ENCODE data around the gene FANCI.
"Not testable (repeated sequence)": the region's sequence is repeated elsewhere in the genome, so short reads cannot be mapped to it uniquely, and the experiment has no call there.

The FANCI gene

DNA sequence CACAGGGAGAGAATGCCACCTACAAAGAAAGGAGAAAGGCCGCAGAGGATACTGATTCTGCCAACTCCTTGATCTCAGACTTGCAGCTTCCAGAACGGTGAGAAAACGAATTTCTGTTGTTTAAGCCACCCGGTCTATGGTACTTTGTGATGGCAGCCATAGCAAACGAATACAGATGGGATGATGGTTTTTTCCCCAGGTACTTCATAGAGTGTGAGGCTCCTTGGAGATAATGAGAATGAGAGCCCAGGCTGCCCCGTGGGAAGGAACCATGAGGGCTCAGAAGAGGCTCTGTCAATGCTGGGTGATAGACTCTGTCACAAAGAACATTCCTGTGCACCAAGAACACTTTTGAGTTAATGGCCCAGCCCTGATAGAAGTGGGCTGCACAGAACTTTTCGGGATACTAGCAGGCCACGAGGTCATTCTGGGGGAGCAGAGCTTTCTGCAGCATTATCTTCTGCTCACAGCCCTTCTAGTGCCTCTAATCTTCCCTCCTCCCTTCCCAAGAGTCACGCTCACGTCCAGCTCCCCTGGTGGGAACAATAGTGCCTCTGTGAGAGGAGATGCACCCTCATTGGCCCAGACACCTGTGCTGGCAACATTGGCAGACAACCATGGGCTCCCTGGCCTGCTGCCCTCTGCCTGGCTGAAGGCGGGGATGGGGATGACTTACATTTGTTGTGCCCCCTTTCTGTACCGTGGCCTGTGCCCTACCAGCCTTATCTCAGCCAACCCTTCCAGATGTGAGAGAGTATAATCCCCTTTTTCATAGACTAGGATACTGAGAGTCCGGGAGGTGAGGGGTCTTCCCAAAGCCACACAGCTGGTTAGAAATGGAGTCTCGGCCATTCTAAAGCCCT is 17.2 kb upstream of the FANCI start:
- no peak for DNase-seq

DNA sequence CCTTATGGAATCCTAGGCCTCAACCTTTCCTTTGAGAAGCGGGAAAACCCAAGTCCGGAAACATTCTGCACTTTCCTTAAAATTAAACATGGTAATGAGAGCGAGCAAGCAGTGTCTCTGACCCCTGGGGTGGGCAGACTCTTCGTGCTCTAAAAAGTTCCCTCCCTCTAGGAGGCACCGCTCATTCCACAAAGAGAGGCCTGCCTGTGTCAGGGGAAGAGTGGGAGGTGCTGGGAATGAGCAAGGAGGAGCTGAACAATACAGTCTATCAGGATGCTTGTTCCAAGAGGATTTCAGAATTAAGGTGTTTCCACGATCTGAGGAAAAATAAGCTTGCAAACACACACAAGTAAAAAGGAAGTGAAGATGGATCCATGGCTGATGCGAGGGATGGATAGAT is 16.4 kb upstream of the FANCI start:
- no peak for DNase-seq

DNA sequence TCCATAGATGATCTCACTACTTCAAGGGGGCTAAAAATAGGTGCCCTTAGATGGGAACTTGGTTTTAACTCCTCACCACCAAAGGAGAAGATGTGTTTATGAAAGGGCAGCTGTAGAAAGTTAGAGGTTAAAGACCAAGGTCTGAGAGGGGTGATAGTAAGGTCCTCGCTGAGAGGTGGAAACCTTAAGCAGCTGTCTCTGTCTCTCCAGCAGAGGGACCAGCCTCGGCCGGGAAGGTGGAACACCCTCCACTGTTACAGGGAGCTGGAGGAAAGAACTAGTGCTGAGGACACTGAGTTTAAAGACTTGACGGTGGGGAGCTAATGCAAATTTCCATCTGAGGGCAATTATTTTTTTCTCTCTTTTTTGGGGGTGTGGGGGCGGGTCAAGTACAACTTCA is 13.5 kb upstream of the FANCI start:
- DNase-seq: no peak

DNA sequence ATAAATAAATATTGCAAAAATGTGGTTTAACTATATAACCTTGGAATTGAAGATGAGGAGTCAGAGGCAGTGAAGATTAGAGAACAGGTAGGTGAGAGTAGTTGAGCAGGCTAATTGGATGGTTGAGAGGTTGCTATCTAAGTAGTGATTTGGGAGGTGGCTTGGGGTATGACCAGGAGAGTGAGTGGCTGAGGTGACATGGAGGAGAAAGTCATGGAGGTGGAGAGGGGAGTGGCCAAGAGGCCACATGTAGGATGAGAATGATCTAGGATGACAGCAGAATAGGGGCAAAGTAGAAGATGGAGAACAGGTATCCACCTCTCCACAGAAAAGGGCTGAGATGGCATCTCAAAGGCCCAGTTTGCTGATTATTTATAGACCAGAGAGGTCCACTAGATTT is 11.9 kb upstream of the FANCI start:
- DNase-seq: no peak

DNA sequence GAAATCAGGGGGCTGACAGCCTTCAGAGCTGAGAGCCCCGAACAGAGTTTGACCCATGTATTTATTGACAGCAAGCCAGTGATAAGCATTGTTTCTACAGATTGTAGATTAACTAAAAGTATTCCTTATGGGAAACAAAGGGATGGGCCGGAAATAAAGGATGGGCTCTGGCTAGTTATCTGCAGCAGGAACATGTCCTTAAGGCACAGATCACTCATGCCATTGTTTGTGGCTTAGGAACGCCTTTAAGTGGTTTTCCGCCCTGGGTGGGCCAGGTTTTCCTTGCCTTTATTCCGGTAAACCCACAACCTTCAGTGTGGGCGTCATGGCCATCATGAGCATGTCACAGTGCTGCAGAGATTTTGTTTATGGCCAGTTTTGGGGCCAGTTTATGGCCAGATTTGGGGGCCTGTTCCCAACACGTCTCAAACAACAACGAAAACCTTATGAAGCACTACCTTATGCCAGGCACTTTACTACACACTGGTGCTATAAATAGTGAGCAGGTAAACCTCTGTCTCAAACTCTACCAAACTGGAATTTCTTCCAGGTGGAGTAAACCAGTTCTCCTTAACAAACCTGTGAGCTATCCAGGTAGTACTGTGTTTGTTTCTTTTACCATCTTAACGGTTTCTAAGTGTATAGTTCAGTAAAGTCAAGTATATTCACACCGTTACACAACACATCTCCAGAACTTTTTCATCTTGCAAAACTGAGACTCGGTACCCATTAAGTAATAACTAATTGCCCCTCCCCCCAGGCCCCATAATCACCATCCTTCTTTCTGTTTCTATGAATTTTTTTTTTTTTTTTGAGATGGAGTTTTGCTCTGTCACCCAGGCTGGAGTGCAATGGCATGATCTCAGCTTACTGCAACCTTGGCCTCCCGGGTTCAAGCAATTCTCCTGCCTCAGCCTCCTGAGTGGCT is 3.6 kb upstream of the FANCI start:
- DNase-seq: not testable (repeated sequence)

DNA sequence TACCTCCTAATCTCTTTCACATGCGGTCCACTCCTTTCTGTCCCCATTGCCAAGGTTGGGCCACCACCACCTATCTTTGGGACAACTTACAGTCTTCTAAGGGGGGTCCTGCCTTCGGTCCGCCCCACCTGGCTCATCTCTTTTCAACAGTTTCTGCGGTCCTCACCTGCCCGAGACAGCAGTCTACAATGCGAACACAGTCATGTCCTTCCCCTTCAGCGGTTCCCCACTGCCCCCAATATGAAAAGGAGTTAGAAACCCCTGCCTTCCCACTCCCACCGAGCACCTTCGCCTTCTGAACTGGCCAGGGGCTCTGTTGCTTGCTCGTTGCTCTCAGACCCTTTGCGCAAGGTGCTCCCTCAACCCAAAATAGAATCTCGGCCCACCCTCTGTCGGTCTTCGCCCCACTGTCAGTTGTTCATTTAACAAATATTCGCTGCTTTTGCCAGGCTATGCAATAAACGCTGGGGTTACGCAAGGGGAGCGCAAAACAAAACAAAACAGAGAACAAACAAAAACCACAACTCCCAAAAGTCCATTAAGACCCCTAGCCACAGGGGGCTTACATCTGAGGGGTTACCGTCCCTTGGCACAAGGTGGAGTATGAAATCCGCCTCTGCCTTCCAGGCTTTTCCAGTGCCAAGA is 611 bp upstream of the FANCI start:
- DNase-seq: no peak

DNA sequence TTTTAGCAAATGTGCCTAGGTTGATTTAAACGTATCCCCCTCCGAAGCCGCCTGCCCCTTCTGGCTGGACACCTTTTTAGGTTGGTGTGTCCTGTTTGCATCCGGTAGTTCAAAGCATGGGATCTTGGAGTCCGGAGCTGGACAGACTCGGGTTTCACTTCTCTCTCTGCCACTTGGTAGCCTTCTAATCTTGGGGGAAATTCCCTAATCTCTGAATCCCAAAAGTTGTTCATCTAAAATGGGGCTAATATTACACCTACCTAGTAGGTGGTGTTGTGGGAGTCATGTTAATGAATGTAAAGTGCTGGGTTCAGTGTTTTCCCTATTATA is 760 bp downstream of the FANCI start:
- no peak for DNase-seq

DNA sequence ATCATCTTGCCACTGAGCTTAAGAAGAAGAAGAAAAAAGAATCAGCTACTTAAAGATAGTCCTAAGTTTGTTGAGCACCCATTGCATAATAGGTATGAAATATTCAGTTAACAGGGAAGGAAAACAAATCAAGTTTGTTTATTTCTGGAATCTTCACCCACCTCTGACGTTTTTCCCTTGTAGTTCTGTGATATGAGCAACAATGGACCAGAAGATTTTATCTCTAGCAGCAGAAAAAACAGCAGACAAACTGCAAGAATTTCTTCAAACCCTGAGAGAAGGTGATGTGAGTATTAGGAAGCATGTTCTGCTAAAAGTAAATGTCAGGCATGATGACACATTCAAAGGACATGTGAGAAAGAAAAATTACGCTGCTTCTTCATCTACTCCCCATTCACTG is 3.7 kb downstream of the FANCI start:
- DNase-seq: no peak

DNA sequence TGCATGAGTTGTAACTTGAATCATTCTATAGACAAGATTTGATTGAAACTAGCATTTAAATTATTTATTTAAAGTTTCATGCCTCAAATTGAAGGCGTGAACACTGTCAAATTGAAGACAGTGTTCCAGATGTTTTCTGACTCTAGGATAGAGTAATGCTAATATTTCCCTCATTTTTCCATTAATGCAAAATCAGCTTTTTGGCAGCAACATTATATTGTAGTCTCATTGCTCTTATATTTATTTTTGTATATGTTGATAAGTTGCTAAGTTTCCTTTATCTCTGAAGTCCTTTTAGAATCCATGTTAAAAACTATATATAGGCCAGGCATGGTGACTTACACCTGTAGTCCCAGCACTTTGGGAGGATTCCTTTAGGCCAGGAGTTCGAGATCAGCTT is 4.8 kb downstream of the FANCI start:
- DNase-seq: no peak

DNA sequence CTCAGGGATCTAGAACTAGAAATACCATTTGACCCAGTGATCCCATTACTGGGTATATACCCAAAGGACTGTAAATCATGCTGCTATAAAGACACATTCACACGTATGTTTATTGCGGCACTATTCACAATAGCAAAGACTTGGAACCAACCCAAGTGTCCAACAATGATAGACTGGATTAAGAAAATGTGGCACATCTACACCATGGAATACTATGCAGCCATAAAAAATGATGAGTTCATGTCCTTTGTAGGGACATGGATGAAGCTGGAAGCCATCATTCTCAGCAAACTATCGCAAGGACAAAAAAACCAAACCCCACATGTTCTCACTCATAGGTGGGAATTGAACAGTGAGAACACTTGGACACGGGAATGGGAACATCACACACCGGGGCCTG is 6.4 kb downstream of the FANCI start:
- not testable (repeated sequence) for DNase-seq

DNA sequence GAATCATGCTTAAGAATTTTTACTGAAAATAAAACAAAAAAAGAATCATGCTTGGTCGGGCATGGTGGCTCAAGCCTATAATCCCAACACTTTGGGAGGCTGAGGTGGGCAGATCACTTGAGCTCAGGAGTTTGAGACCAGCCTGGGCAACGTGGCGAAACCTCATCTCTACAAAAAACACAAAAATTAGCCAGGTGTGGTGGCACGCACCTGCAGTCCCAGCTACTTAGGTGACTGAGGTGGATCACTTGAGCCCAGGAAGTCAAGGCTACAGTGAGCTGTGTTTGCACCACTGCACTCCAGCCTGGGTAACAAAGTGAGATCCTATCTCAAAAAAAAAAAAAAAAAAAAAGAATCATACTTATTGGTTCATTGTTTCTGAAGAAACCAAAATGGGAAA is 33.5 kb downstream of the FANCI start:
- not testable (repeated sequence) for DNase-seq

DNA sequence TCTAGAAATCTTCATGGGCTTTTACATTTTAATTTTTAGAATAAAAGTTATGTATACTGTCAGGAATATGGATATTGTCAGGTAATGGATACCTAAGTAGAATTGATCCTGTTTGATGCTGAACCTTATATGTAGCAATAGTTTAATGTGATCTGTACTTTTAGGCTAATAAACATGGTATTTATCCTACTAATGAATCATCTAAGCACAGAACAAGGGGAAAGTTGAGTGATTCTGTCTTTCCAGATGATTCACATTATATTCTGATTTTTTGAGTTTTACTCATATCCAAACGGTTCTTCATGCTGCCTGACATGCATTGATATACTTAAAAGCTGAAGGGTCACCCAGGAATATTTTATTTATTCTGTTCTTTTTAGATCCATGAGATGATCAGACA is 34.5 kb downstream of the FANCI start:
- DNase-seq: no peak

DNA sequence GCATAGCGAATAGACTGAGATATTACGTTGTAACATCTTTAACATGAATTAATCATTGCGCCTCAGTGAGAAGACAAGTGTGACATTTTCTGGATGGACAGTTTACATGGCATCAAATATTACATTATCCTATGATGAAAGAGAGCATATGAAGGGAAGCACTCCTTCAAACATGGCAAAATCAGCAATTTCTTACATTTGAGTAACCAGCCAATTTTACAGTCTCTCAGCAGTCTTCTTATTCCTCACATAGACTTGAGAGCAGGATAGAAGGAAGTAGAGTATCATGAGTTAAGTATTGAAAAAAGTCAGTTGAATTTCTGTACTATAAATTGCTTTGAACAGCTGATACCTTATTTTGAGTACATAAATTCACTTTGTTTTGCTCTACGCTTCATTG is 38.9 kb downstream of the FANCI start:
- DNase-seq: no peak

DNA sequence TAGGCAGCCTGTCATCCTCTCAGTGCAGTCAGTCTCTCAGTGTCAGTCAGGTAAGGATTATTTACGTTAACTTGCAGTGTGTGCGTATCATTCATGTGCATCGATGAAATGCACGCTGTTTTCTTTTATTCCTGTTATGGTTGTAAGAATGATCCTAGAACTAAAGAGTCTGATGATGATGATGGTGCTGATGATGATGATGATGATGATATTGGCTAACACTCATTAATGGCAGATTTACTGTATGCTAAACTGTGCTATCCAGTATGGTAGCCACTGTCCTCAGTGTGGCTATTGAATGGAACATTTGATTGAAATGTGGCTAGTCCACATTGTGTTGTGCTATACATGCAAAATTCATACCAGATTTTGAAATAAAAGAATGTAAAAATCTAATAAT is 39.4 kb downstream of the FANCI start:
- no peak for DNase-seq

DNA sequence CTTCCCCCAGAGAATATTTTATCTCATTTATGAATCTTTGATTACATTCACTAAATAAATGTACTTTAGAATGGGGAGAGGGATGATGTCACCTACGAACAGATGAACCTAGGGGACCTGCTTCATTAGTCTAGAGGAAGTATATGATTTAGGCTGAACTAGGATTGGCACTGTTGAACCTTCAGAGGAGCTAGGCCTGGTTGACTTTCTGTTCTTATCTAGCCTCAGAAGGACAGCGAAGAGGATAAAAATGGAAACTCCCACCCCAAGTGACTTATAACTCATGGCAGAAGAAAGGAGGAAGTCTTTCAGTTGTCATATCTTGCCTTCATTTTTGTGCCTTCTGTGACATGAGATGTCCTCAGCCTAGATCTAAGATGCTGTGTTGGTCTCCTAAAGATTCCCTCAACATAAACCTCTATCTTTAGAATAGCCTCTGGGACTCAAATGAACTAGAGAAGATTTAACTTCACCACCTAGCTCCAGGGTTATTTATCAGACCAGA is 48.2 kb downstream of the FANCI start:
- no peak for DNase-seq

DNA sequence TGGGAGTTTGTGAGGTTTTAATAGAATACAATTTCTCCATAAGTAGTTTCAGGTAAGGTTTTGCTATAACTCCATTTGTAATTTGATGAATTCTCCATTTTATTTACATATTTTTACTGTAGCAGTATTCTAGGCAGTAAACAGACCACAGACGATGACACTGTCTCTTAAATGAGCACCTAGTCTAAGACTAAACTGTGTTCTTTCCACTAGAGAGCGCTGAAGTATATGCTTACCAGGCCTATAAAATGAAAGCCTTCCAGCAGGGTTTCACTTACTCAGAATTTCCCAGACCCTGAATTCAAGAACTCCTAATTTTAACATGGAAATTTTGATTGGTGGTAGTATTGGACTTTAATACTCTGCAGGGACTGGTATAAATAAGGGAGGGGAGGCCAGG is 49.2 kb downstream of the FANCI start:
- no peak for DNase-seq

DNA sequence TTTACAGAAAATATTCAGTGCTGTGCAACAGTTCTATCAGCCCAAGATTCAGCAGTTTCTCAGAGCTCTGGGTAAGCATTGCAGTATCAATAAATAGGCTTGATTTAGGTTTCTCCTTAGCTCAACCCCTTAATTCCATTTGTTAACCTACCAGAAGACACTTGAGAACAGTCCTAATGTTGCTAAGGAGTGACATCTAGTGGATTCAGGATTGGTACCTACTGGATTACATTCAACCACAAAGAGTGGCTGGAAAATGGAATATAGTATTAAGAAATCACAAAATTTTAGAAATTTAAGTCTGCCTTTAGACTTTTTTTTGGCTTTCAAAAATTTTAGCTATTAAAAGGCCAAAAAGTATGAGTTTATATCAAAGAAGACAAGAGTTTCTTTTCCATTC is 56.1 kb downstream of the FANCI start:
- DNase-seq: no peak

DNA sequence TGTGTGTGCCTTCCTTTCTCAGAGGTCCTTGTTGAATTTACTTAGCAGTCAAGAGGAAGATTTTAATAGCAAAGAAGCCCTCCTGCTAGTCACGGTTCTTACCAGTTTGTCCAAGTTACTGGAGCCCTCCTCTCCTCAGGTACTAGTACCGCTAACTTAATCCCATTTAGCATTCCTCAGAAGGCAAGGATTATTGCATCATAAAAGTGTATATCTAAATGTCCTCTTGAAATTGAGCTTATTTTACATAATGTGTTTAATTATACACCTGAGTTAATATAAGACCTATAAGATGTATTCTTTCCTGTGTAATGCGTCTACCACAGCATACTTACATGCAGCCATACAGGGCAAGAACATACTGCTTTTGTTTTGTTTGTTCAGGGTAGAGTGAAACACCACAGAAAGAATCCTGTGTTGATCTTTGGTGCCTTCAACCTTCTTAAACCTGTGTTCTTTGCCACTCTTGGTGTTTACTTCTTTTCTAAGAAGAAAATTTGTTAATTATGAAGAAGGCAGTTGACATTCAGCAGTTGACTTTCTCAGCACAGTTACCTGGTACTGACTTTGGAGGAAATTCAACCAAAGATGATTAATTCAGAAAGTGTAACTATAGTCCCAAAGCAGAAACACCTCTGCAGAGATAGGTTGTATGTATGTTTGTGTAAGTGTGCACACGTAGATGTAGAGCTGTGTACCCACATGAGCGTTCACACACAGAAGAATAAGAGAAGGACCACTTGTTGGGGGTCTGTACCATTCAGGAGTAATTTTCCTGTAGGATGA is 57.7 kb downstream of the FANCI start:
- DNase-seq: no peak

DNA sequence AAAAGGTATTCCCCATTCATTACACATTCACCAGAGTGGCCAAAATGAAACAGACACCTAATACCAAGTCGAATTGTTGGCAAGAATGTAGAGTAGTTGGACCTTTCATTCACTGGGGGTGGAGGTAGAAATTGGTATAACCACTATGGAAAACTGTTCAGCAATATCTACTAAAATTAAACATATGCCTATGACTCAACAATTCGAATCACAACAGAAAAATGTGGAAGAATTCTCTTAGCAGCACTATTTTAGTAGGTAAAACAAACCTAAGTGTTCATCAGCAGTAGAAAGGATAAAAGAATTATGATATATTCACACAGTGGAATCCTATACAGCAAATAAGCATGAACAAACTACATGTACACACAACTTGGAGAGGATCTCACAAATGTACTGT is 60.2 kb downstream of the FANCI start:
- DNase-seq: no peak

DNA sequence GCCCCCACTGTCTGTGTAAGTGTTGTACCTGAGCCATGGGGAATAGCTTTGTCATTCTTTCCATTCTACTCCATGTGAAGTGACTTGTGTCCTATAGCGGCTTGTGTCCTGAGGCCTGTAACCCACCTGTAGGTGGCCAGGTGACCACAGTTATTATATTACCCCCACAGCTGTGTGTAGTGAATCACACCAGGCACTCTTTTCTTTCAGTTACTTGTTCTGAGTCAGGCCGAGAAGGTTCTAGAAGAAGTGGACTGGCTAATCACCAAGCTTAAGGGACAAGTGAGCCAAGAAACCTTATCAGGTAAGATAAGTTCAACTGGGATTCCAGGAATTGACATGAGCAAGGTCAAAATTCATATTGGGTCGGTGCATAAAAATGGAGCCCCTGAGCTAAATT is 61.6 kb downstream of the FANCI start:
- no peak for DNase-seq

DNA sequence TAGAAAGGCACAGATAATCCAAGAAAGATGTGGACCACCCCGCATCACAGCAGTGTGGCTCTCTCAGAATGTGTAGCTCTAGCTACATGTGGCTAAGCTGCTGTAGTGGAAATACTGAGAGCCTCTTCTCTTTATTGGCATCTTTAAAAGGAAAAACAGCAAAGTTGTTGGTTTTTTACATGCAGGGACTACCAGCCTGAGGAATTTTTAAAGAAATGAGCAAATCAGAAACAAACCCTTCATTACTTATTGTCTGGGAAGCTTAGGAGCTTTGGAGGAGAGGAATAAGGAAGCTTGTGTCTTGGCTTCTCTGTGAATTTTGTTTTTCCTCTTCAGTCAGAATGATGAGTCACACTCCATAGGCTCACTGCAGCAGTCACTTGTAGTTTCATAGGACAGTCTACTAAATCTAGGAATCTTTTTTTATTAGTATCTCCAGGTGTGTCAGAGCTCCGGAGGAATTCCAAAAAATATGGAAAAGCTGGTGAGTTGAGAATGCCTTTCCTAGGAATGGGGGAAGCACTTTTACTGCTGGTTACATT is 63.3 kb downstream of the FANCI start:
- no peak for DNase-seq

DNA sequence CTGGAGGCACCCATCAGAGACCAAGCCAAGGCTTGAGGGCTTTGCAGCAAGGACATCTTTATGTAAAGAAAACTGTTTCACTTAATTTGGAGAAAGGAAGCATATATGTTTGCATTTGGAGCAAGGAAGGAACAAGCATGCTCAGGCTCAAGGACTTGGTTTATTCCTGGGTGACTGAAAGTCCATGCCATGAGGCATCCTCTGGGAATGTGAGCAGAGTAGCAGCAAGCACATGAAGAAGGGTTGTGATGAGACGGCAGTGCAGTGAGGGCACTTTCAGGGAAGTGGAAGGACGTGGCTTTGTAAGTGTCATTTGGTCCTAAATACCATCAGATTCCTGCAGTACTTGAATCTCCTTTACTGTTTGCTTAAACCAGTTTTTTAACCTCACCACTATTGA is 64.0 kb downstream of the FANCI start:
- DNase-seq: no peak

Data from CD4-positive, alpha-beta T cell treated with Interleukin-1 beta for 1 hour (primary cell).